ENCODE data around the gene PRND.
"Not testable (repeated sequence)": the region's sequence is repeated elsewhere in the genome, so short reads cannot be mapped to it uniquely, and the experiment has no call there.

PRND gene

GRCh38 chr20:4708856-4709255 is 12.9 kb upstream of the PRND start:
- DNase-seq (ENCODE audit: low spot score): no peak

GRCh38 chr20:4709261-4710105 is 12.2 kb upstream of the PRND start:
- no peak for DNase-seq (ENCODE audit: low spot score)

- DNase-seq (ENCODE audit: low spot score): no peak
Observed at GRCh38 chr20:4710106-4710475, 11.6 kb upstream of the PRND start.

- DNase-seq (ENCODE audit: low spot score): no peak
Observed at GRCh38 chr20:4711511-4711910, 10.2 kb upstream of the PRND start.

- no peak for DNase-seq (ENCODE audit: low spot score)
Observed at GRCh38 chr20:4713401-4713800, 8.3 kb upstream of the PRND start.

- DNase-seq (ENCODE audit: low spot score): no peak
Observed at GRCh38 chr20:4714818-4715217, 6.9 kb upstream of the PRND start.

- no peak for DNase-seq (ENCODE audit: low spot score)
Observed at GRCh38 chr20:4717816-4718570, 3.7 kb upstream of the PRND start.

- no peak for DNase-seq (ENCODE audit: low spot score)
Observed at GRCh38 chr20:4719190-4719589, 2.5 kb upstream of the PRND start.

- DNase-seq (ENCODE audit: low spot score): peak; percentile 89
Observed at GRCh38 chr20:4720041-4720976, 1.4 kb upstream of the PRND start.

GRCh38 chr20:4720977-4721349 is 746 bp upstream of the PRND start:
- no peak for DNase-seq (ENCODE audit: low spot score)

GRCh38 chr20:4722571-4722970 is 862 bp downstream of the PRND start:
- DNase-seq (ENCODE audit: low spot score): no peak

- no peak for DNase-seq (ENCODE audit: low spot score)
Observed at GRCh38 chr20:4722993-4723392, 1.3 kb downstream of the PRND start.

- not testable (repeated sequence) for DNase-seq (ENCODE audit: low spot score)
Observed at GRCh38 chr20:4723553-4723952, 1.8 kb downstream of the PRND start.

- no peak for DNase-seq (ENCODE audit: low spot score)
Observed at GRCh38 chr20:4724459-4725262, 3.0 kb downstream of the PRND start.

- no peak for DNase-seq (ENCODE audit: low spot score)
Observed at GRCh38 chr20:4725263-4725550, 3.5 kb downstream of the PRND start.

GRCh38 chr20:4726710-4727397 is 5.1 kb downstream of the PRND start:
- no peak for DNase-seq (ENCODE audit: low spot score)

GRCh38 chr20:4728120-4728760 is 6.5 kb downstream of the PRND start:
- no peak for DNase-seq (ENCODE audit: low spot score)

- no peak for DNase-seq (ENCODE audit: low spot score)
Observed at GRCh38 chr20:4729265-4729664, 7.6 kb downstream of the PRND start.

- DNase-seq (ENCODE audit: low spot score): no peak
Observed at GRCh38 chr20:4730780-4731179, 9.1 kb downstream of the PRND start.

GRCh38 chr20:4736875-4737274 is 15.2 kb downstream of the PRND start:
- DNase-seq (ENCODE audit: low spot score): no peak

Data from globus pallidus (tissue), 1 donor.